HG03139 (cell line): ENCODE data around the gene TP53TG3D.
"Not testable (repeated sequence)": the region's sequence is repeated elsewhere in the genome, so short reads cannot be mapped to it uniquely, and the experiment has no call there.

Experiments
- ATAC-seq: cut with Tn5 transposase; IDR thresholded peaks from one replicate; pipeline ENCODE4 v1.9.1; 2021; ENCODE audit not compliant: unreplicated experiment

TP53TG3D gene, protein sequence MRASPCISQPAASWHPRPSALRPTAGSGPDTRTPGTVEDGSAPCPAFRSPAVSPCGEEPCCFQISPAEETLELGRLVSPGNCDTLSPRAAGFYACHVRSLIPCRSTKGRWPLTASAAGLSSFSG

DNA sequence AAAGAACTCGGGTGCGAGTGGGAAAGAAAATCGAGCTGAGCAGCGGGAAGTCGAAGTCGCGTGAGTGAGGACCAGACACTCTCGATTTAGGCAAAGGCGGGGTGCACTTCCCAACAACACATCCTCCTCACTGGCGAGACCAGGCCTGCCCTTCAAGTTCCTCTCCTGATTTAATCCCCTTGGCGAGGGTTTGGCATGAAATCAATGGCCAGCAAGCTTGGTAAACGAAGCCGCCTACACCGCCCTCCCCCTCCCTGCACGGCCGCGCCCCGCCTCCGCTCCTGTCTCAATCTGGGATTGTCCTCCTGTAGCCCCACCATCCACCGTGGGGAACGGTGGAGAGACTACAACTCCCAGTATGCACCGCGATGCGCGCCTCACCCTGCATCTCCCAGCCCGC lies at the start of gene TP53TG3D:
Gene TP53TG3D (plus strand): TSS at position 301 of the 400 bp plus-strand sequence. CDS start 68 bp downstream, at position 369.
- not testable (repeated sequence) for ATAC-seq

DNA sequence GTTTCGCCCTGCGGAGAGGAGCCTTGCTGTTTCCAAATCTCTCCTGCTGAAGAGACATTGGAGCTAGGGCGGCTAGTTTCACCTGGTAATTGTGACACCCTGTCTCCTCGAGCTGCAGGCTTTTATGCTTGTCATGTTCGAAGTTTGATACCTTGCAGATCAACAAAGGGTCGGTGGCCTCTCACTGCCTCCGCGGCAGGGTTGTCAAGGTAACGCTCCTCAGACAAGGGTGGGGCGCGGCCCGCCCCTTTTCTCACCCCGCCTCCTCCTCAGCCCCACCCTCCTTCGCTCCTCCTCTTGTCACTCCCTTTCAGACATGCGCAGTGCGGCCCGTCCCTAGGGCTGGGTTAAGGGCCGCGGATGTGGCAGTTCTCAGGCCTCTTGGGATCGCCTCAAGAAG lies 421 bp downstream of the TP53TG3D start:
- not testable (repeated sequence) for ATAC-seq

DNA sequence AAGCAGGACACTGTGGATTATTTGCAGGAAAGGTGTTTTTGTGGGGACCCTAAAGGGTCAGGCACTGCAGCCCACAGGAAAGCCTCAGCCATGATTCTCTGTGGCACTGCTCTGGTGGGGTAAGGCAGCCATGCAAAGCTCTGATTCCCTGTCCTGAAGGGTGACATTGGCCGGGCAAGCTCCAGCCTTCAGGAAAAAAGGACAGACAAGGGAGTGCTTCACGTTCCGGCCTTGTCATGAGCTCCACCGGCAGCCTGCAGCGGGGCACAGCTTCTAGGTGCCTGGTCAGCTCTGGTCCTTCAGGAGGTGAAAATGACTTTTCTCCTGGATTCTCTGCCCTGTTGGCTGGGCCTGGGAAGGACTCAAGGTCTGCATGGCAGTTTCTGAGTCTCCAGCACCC lies 8.4 kb downstream of the TP53TG3D start:
- ATAC-seq, result not testable (repeated sequence)

DNA sequence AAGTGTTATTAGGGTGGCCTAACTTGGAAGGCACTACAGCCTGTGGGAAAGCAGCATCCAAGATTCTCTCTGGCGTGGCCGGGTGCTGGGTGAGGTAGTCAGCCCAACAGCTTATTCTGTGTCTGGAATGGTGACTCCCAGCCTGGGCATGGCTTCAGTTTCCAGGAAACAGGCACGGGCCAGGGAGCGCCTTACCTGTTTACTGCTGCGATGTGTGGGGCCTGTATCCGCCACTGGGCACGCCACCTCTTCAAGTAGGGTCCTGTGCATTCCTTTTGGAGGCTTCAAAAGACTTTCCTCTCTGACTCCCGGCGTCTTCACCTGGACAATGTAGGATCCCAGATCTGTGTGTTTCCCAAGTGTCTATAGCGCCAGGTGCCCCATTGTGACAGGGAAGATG lies 10.5 kb downstream of the TP53TG3D start:
- ATAC-seq, result not testable (repeated sequence)

DNA sequence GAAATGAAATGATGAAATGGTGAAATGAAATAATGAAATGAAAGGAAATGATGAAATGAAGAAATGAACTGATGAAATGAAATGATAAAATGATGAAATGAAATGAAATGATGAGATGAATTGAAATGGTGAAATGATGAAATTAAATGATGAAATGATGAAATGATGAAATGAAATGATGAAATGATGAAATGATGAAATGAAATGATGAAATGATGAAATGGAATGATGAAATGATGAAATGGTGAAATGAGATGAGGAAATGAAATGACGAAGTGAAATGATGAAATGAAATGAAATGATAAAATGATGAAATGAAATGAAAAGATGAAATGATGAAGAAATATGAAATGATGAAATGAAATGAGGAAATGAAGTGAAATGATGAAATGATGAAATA lies 28.8 kb downstream of the TP53TG3D start:
- not testable (repeated sequence) for ATAC-seq

DNA sequence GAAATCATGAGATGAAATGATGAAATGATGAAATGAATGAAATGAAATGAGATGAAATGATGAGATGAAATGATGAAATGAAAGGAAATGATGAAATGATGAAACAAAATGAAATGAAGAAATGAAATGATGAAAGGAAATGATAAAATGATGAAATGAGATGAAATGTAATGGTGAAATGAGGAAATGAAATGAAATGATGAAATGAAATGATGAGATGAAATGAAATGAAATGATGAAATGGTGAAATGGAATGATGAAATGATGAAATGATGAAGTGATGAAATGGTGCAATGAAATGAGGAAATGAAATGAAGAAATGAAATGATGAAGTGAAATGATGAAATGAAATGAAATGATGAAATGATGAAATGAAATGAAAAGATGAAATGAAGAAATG lies 29.9 kb downstream of the TP53TG3D start:
- not testable (repeated sequence) for ATAC-seq

DNA sequence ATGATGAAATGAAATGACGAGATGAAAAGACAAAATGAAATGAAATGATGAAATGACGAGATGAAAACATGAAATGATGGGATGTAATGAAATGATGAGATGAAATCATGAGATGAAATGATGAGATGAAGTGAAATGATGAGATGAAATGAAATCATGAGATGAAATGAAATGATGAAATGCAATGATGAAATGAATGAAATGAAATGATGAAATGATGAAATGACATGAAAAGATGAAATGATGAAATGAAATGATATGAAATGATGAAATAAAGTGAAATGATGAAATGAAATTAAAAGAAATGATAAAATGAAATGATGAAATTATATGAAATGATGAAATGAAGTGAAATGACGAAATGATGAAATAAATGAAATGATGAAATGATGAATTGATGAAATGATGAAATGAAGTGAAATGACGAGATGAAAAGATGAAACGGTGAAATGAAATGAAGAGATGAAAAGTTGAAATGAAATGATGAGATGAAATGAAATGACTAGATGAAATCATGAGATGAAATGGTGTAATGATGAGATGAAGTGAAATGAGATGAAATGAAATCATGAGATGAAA lies 30.9 kb downstream of the TP53TG3D start:
- ATAC-seq, result not testable (repeated sequence)

DNA sequence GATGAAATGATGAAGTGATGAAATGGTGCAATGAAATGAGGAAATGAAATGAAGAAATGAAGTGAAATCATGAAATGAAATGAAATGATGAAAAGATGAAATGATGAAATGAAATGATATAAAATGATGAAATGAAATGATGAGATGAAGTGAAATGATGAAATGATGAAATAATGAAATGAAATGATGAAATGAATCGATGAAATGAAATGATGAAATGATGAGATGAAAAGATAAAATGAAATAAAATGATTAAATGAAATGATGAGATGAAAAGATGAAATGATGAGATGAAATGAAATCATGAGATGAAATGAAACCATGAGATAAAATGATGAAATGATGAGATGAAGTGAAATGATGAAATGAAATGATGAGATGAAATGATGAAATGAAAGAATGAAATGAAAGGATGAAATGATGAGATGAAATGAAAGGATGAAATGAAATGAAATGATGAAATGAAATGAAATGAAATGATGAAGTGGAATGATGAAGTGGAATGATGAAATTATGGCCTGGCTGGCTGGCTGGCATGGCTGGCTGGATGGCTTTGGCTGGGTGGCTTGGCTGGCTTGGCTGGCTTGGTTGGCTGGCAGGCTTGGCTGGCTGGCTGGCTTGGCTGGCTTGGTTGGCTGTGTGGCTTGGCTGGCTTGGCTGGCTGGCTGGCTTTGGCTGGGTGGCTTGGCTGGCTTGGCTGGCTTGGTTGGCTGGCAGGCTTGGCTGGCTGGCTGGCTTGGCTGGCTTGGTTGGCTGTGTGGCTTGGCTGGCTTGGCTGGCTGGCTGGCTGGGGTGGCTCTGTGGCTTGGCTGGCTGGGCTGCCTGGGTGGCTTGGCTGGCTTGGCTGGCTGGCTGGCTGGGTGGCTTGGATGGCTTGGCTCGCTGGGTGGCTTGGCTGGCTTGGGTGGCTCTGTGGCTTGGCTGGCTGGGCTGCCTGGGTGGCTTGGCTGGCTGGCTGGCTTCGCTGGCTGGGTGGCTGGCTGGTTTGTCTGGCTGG lies 32.0 kb downstream of the TP53TG3D start:
- ATAC-seq, result not testable (repeated sequence)

DNA sequence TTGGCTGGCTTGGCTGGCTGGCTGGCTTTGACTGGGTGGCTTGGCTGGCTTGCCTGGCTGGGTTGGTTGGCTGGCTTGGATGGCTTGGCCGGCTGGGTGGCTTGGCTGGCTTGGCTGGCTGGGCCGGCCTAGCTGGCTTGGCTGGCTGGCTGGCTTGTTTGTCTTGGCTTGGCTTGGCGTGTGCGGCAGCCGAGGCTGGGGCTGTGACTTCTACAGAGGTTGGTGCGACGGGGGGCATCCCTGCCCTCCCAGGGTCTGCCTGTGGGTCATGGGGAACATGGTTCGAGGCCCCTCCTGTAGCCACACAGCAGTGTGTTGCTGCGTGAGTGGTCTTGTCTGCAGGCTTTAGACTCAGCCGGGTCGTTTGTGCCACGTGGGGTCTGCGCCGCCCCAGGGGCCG lies 33.1 kb downstream of the TP53TG3D start:
- ATAC-seq, result not testable (repeated sequence)

DNA sequence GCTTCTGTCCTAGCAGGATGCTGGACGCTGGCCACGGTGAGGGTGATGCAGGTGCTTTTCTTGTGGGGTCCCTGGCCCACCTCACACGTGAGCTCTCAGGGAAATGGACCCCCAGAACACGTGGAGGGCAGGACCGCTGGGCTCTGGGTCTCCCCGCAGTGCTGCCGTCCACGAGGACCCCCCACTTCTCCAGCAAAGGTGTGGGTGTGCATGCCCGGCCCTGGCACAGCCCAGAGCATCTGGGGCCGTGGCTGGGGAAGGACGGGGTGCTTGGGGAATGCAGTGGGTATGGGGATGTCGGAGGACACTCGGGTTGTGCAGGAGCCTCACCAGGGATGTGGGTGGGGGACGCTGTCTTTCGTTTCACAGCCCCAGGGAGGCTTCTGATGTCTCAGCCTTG lies 34.7 kb downstream of the TP53TG3D start:
- ATAC-seq, result not testable (repeated sequence)

DNA sequence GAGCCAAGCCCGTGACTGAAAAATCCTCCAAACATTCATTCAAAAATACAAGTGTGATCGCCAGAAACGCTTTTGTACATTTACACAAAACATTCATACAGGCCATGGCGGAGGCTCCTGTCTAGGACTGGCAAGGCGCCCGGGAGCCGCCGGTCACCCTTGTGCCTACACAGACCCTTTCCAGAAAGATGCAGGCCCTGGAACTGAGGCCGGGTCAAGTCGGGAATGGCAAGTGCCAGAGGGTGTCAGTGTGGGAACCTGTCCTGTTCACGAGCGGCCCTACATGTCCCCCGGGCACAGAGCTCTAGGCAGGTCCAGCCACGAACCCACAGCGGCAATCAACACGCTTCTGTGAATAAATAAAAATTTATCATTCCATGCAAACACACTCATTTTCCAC lies 36.1 kb downstream of the TP53TG3D start:
- ATAC-seq, result not testable (repeated sequence)

DNA sequence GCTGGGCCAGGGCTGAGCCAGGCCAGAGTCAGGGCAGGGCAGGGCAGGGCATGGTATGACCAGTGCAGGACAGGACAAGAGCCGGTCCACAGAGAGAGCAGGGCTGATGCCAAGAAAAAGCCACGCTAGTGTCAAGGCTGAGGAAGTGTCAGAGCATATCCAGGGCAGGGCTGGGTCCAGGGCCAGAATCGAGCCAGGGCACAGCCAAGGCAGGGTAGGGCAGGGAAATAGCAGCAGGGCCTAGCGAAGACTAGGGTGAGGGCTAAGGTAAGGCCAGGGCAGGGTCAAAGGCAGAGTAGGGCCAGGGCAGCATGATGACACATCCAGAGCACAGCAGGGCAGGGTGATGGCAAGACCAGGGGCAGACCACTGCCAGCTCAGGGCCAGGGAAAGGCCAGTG lies 49.7 kb downstream of the TP53TG3D start:
- not testable (repeated sequence) for ATAC-seq
